Astrocyte of the hippocampus (primary cell): ENCODE data around the gene CALCB.

Experiments used
- DNase-seq: peaks from one replicate; pipeline ENCODE4 v3.0.0; 2011; ENCODE audit warnings: low read depth, low spot score

Gene CALCB

GRCh38 chr11:15118431-15118830 is 45.0 kb downstream of the CALCB start:
- no peak for DNase-seq

- no peak for DNase-seq
Measured at GRCh38 chr11:15119352-15119751, 46.0 kb downstream of the CALCB start.

GRCh38 chr11:15119826-15120225 is 46.4 kb downstream of the CALCB start:
- DNase-seq, result no peak

GRCh38 chr11:15123849-15124248 is 50.5 kb downstream of the CALCB start:
- peak; percentile 49 for DNase-seq

- no peak for DNase-seq
Measured at GRCh38 chr11:15124528-15124927, 51.1 kb downstream of the CALCB start.

GRCh38 chr11:15127341-15127740 is 53.9 kb downstream of the CALCB start:
- no peak for DNase-seq
